Endothelial cell of umbilical vein (primary cell): Measurements from ENCODE around the gene BOD1L1. TPM values are rescaled to one million over a fixed set of nuclear protein-coding genes. Genes with fewer than 3 reads are reported as not detected.

Source experiments
- BruUV-seq: library from RNA; stranded (reverse); fragments of 400-500 nt; replicated peaks from 2 replicates; lab custom pipeline; 2021; lab: Mats Ljungman, UMichigan
- CTCF ChIA-PET: fragments of 300-600, 350-600 bp; sonication (Branson Sonifier 250); formaldehyde crosslinking; loops from one replicate; lab custom pipeline; 2021; ENCODE audit warnings: antibody characterized with exemption, inconsistent platforms; lab: Charles Lee
- POLR2A ChIA-PET: fragments of 300-600, 350-600 bp; sonication (Branson Sonifier 250); formaldehyde crosslinking; loops from one replicate; lab custom pipeline; 2021; ENCODE audit warnings: antibody characterized with exemption, inconsistent platforms; lab: Charles Lee
- DNase-seq: peaks from one replicate; pipeline ENCODE4 v3.0.0-alpha.2; 2011; ENCODE audit warnings: low read depth, low spot score
- FAIRE-seq: peaks from 2 replicates; lab custom pipeline; 2011; peaks lifted over from hg19 to GRCh38; lab: Jason Lieb, UNC
- H2AFZ ChIP-seq: 2 replicates; pipeline ENCODE4 v1.6.0; 2012; ENCODE audit warnings: low read depth, low read length, control low read depth, inconsistent platforms
- H3K27ac ChIP-seq: 2 replicates; pipeline ENCODE4 v1.5.1; 2011; ENCODE audit warnings: low read depth, mild to moderate bottlenecking, control low read depth, low read length, moderate library complexity; ENCODE audit not compliant: insufficient read depth
- H3K27me3 ChIP-seq, 2 experiments: 2 replicates each; pipeline versions ENCODE4 v1.6.0 to v1.6.1; 2011; ENCODE audit warnings: low read length in 2 of 2, mixed read lengths in 1 of 2; ENCODE audit not compliant: control insufficient read depth in 2 of 2, insufficient read depth in 2 of 2
- H3K36me3 ChIP-seq, 2 experiments: 2 replicates in 1 of 2; 3 replicates in 1 of 2; pipeline ENCODE4 v1.5.1; 2011; ENCODE audit warnings: low read length in 2 of 2, mild to moderate bottlenecking in 1 of 2, moderate library complexity in 1 of 2; ENCODE audit not compliant: control insufficient read depth in 2 of 2, insufficient read depth in 2 of 2; ENCODE audit errors: extremely low read depth in 1 of 2
- H3K4me1 ChIP-seq: 3 replicates; pipeline ENCODE4 v1.5.1; 2011; ENCODE audit warnings: mild to moderate bottlenecking, low read length; ENCODE audit not compliant: control insufficient read depth, insufficient read depth; ENCODE audit errors: extremely low read depth
- H3K4me2 ChIP-seq: 2 replicates; pipeline ENCODE4 v1.6.1; 2011; ENCODE audit warnings: low read length, control low read depth, mixed read lengths; ENCODE audit not compliant: insufficient read depth
- H3K4me3 ChIP-seq, 3 experiments: fragments of 200-600 bp in 1 of 3; sonication (generic), shearing (Covaris generic) in 1 of 3; replicated peaks in 1 of 3; 2 replicates each; pipeline ENCODE4 v1.5.1; 2011 to 2016; ENCODE audit warnings: control low read depth in 3 of 3, low read length in 3 of 3, mild to moderate bottlenecking in 2 of 3, inconsistent platforms in 1 of 3, low read depth in 1 of 3, moderate library complexity in 1 of 3; ENCODE audit not compliant: insufficient read depth in 1 of 3
- H3K79me2 ChIP-seq: 2 replicates; pipeline ENCODE4 v1.6.0; 2012; ENCODE audit warnings: low read length, inconsistent platforms; ENCODE audit not compliant: control insufficient read depth, insufficient read depth
- H3K9ac ChIP-seq: replicated peaks from 2 replicates; pipeline ENCODE3; 2011; ENCODE audit warnings: low read length, control low read depth; ENCODE audit not compliant: insufficient read depth; ENCODE audit errors: extremely low read depth
- H3K9me1 ChIP-seq: replicated peaks from 3 replicates; pipeline ENCODE4 v1.6.0; 2011; ENCODE audit warnings: mild to moderate bottlenecking, low read length; ENCODE audit not compliant: control insufficient read depth, insufficient read depth; ENCODE audit errors: extremely low read depth
- H3K9me3 ChIP-seq: replicated peaks from 2 replicates; pipeline ENCODE4 v1.5.1; 2012; ENCODE audit warnings: low read length, inconsistent platforms; ENCODE audit not compliant: control insufficient read depth, insufficient read depth
- H4K20me1 ChIP-seq: replicated peaks from 2 replicates; pipeline ENCODE3; 2011; ENCODE audit warnings: mild to moderate bottlenecking, low read length; ENCODE audit not compliant: control insufficient read depth, insufficient read depth; ENCODE audit errors: extremely low read depth
- EZH2 ChIP-seq: IDR thresholded peaks from 2 replicates; pipeline ENCODE4 v1.6.1; 2012; ENCODE audit warnings: borderline replicate concordance, low read depth, mild to moderate bottlenecking, moderate library complexity, low read length, inconsistent platforms; ENCODE audit not compliant: severe bottlenecking
- FOS ChIP-seq: IDR thresholded peaks from 2 replicates; pipeline ENCODE4 v1.6.1; 2011; ENCODE audit warnings: mild to moderate bottlenecking, low read length, moderate library complexity, borderline replicate concordance; ENCODE audit not compliant: insufficient read depth
- GATA2 ChIP-seq: IDR thresholded peaks from 2 replicates; pipeline ENCODE4 v1.7.0; 2011; ENCODE audit warnings: low read depth, mild to moderate bottlenecking, moderate library complexity, mixed read lengths, low read length; ENCODE audit not compliant: insufficient read length, insufficient read depth
- JUN ChIP-seq: IDR thresholded peaks from 2 replicates; pipeline ENCODE4 v1.6.1; 2011; ENCODE audit warnings: borderline replicate concordance, low read depth; ENCODE audit not compliant: insufficient read length, insufficient read depth
- MYC ChIP-seq: IDR thresholded peaks from one replicate; pipeline ENCODE4 v1.6.1; 2011; ENCODE audit warnings: mild to moderate bottlenecking, low read depth, low read length
- POLR2A ChIP-seq: IDR thresholded peaks from 2 replicates; pipeline ENCODE4 v1.6.1; 2012; ENCODE audit warnings: low read depth, mild to moderate bottlenecking, control low read depth, low read length
- POLR2AphosphoS5 ChIP-seq: IDR thresholded peaks from 2 replicates; pipeline ENCODE4 v1.6.1; 2012; ENCODE audit warnings: low read depth, mild to moderate bottlenecking, control low read depth, low read length, moderate library complexity; ENCODE audit not compliant: insufficient read depth
- dilution Hi-C: fragments of 300-500 bp; cut with MboI; formaldehyde crosslinking; loops from one replicate; pipeline ENCODE4 v1.15.0; 2019; ENCODE audit warnings: low sequenced_read_pairs; ENCODE audit not compliant: extremely low pct_ligation_motif_present
- intact Hi-C: fragments of 100-400 bp; cut with micrococcal nuclease; formaldehyde crosslinking; loops from one replicate; pipeline ENCODE4 v1.10.0; 2022
- polyA plus RNA-seq, 4 experiments: library from polyadenylated mRNA; depleted of rRNA in 3 of 4; stranded (reverse) in 3 of 4; unstranded in 1 of 4; fragments of >200 nt; gene quantifications; 2 replicates each; pipeline versions ENCODE4 v1.2.1 to v1.2.3, GENCODE V29; 2011 to 2012; ENCODE audit warnings: missing spikeins in 1 of 4
- total RNA-seq: library from RNA; stranded (reverse); gene quantifications from 2 replicates; pipeline ENCODE4 v1.2.3, GENCODE V29; 2021
- TF ChIP-seq, protein P1 (sequence below): IDR thresholded peaks from 2 replicates; pipeline ENCODE4 v1.6.1; 2011; ENCODE audit not compliant: insufficient read depth, insufficient read length
- TF ChIP-seq, protein P2 (sequence below), 2 donors: IDR thresholded peaks; 1 replicate in 1 of 2; 2 replicates in 1 of 2; pipeline ENCODE4 v1.5.1; 2011; ENCODE audit warnings: low read length in 2 of 2, mild to moderate bottlenecking in 2 of 2, moderate library complexity in 2 of 2, control low read depth in 1 of 2, inconsistent platforms in 1 of 2, low read depth in 1 of 2; ENCODE audit not compliant: insufficient read depth in 1 of 2; ENCODE audit errors: extremely low read depth in 1 of 2

Gene BOD1L1
- total and polyA plus RNA-seq, 2 donors (not counting 3 experiments of a cell fraction or from before 2014, with no cell fraction given), result 5.2 to 31.2 TPM

DNA sequence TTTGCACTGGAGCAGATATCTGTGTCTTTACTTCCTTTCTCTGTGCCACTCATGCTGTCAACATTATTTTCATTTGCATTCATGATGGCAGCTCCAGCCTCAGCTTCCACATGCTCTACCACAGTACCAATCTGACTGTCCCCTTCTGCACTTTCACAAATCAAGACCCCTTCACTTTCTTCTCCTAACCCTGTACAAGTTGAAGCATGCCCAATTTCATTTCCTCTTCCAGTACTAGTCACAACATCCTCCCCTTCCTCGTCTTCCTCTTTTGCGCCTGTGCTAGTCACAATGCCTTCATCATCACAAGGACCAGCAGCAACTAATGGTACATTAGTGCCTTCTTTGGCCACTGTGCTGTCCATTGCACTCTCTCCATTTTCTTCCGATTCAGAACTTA is 26.5 kb downstream of the BOD1L1 start:
- FAIRE-seq (no peak), DNase-seq (no peak)
- ChIA-PET CTCF (no interaction called here), POLR2A (no interaction called here)
- TF ChIP-seq JUN (no peak), EZH2 (no peak), MYC (no peak), POLR2A (no peak), FOS (no peak), POLR2AphosphoS5 (no peak), GATA2 (no peak)
- TF ChIP-seq, protein P1, sequence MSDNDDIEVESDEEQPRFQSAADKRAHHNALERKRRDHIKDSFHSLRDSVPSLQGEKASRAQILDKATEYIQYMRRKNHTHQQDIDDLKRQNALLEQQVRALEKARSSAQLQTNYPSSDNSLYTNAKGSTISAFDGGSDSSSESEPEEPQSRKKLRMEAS, result no peak
- TF ChIP-seq, protein P2, sequence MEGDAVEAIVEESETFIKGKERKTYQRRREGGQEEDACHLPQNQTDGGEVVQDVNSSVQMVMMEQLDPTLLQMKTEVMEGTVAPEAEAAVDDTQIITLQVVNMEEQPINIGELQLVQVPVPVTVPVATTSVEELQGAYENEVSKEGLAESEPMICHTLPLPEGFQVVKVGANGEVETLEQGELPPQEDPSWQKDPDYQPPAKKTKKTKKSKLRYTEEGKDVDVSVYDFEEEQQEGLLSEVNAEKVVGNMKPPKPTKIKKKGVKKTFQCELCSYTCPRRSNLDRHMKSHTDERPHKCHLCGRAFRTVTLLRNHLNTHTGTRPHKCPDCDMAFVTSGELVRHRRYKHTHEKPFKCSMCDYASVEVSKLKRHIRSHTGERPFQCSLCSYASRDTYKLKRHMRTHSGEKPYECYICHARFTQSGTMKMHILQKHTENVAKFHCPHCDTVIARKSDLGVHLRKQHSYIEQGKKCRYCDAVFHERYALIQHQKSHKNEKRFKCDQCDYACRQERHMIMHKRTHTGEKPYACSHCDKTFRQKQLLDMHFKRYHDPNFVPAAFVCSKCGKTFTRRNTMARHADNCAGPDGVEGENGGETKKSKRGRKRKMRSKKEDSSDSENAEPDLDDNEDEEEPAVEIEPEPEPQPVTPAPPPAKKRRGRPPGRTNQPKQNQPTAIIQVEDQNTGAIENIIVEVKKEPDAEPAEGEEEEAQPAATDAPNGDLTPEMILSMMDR (IDR thresholded peaks at IDR 0.05; ENCODE audit: extremely low read depth in 1 of 2, insufficient read depth in 1 of 2, low read depth in 1 of 2, low read length in 2 of 2), result no peak
- Histone ChIP-seq H3K4me2 (no peak overlapping the region), H3K27ac (no peak overlapping the region), H3K36me3 (peaks cover 16 to 30% of the 10 kb centered on the region in 2 experiments), H3K4me1 (no peaks in the 10 kb centered on the region), H4K20me1 (no peaks in the 10 kb centered on the region), H3K4me3 (no peak overlapping the region), H3K9me3 (no peaks in the 10 kb centered on the region), H3K9me1 (no peaks in the 10 kb centered on the region), H3K27me3 (no peaks in the 10 kb centered on the region), H3K79me2 (no peaks in the 10 kb centered on the region), H2AFZ (no peak overlapping the region), H3K9ac (no peak overlapping the region)
- BruUV-seq, result no TSS peak
- dilution Hi-C loops, result no loop called here
- intact Hi-C loops, result no loop called here
